GM21447 (cell line): ENCODE results near the gene GAS2L3.
A peak's percentile ranks its signal among the peaks of the same experiment; 100 is the strongest.
"Not testable (repeated sequence)": the region's sequence is repeated elsewhere in the genome, so short reads cannot be mapped to it uniquely, and the experiment has no call there.

Experiments
- ATAC-seq: cut with Tn5 transposase; IDR thresholded peaks from one replicate; pipeline ENCODE4 v1.9.1; 2021; ENCODE audit not compliant: unreplicated experiment

GAS2L3 gene

DNA sequence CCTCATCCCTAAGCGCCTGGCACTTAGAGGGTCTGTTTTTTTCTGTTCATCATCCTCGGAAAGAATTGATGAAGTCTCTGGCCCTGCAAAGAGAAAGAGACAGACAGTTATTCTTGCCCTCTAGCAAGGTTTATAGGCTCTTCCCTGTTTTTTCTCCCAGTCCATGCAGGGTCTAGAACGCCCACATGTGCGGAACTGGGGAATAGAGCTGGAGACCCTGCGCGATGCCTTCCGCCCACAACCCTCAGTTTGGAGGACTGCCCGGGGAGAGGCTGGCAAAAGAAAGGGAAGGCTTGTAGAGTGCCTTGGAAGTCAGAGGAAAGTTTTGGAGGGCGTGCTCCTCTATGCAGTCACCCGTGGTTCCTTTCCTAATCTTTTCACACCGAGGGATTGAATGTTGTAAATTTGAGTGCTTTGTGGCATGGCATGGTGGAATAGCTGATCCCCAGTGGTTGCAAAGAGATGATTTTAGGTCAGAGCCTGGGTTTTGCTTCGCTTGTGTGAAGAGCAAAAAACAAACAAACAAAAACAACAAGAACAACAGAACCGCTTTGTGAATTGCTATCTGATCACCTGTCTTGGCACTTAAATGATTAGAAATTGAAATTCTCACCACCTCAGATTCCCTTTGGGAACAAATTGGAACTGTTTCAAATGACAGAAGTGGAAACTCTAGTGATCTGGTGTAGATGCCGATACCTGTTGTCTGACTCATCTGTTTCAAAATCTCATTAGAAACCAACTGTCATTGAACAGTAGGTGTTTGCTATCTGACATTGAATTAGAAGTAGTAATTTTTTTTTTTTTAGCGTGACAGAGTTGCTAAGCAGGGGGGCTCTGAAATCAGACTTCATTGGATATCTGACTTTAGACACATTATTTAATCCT, 947 bp downstream of the GAS2L3 start:
- peak; percentile 4 for ATAC-seq

DNA sequence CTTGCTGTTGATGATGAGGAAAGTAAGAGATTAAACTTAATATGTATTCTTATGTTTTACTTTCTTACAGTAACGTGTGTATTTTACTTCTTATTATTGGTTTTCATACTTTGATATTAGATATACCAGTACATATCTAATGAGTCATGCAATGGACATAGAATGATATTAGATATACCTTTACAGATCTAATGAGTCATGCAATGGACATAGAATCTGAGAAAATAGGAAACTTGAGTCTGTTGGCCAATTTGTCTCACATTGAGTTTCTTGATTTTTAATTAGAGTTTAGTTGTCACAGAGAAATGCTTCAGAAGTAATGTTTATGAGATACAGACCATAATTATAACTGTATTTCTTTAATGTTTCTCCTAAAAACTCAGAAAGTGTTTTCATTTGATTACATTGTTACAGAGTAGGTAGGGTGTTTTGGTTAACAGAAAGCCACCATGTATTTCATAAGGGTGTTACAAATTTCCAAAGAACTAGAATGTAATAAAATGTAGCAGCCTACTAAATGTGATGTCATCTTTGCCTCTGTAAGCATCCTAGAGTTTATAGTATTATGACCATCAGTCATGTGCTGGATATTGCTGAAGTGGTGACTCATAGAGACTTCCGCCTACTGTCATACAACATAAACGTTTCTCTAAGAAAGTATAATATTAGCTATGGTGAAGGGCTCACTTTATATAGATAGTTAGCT, 3.0 kb downstream of the GAS2L3 start:
- no peak for ATAC-seq

DNA sequence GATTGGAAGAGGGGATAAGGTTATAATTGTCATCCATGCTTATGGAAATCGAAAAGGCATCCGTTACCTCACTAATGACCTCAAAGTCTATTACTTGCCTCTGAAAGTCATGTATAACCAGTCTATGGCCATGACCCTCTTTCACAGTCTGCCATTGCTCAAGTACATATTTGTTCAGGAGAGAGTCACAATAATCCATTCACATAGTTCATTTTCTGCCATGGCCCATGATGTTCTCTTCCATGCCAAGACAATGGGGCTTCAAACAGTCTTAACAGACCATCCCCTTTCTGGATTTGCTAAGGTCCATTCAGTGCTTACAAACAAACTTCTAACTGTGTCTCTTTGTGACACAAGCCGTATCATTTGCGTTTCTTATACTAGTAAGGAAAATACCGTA, 5.4 kb downstream of the GAS2L3 start:
- no peak for ATAC-seq

DNA sequence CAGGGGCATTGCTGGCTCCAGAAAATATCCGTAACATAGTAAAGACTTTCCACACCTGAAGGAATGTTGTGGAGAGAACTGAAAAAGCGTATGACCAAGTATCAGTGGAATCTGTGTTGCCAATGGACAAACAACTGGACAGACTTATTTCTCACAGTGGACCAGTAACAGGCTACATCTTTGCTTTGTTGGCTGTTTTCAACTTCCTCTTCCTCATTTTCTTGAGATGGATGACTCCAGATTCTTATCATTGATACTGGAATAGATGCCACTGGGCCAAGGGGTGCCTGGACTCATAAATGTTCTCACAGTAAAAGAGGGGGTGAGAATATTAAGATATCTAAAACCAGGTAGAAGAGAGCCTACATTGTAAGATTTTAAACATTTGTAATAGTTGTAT, 6.4 kb downstream of the GAS2L3 start:
- no peak for ATAC-seq

DNA sequence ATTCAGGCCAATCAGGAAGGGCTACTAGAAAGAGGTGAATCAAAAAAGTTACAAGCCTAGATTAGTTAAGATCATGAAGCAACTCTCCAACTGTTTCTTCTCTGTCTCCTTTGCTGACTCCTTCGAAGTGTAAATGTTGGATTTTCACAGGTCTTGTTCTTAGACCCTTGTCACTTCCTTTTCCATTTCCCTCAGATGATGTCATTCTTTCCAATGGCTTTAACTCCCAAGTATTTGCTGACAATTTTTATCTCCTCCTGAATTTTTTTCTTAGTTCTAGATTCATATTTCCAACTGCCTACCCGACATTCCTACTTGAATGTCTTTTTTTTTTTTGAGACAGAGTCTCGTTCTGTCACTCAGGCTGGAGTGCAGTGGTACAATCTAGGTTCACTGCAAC, 10.8 kb downstream of the GAS2L3 start:
- no peak for ATAC-seq

DNA sequence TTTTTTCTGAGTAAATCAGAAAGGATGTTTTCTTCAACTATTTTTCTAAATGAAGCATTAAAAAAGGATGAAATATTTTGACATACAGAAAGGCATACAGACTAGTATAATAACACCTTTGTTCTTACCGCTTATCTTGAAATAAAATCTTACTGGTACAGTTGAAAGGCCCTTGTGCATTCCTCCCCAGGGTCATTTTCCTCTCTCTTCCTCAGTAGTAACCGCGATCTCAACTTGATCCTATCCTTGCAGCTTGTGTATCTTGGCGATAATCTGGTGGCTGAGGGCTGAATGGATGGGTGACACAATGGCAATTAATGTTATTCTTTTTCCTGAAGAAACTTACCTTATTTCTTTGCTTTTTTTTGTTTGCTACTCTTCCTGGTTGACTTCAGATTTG, 18.5 kb downstream of the GAS2L3 start:
- no peak for ATAC-seq

DNA sequence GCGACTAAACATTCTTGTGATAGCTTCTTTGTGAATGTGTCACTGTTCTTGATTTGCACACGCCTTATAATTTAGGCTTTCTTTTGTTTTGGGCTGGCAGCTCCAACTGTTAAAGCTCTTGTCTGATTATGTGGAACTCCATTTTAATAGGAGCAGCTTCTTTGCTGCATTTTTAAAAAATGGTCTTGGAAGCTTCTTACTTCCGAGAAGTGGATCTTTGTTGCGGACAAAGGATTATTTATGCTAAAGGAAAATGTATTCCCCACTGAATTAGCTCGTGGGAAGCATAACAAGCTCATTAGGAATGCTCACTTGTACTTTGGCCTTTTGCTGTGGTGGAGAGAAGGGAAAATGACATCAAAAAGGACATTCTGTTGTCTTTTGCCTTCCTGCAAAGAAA, 20.0 kb downstream of the GAS2L3 start:
- no peak for ATAC-seq

DNA sequence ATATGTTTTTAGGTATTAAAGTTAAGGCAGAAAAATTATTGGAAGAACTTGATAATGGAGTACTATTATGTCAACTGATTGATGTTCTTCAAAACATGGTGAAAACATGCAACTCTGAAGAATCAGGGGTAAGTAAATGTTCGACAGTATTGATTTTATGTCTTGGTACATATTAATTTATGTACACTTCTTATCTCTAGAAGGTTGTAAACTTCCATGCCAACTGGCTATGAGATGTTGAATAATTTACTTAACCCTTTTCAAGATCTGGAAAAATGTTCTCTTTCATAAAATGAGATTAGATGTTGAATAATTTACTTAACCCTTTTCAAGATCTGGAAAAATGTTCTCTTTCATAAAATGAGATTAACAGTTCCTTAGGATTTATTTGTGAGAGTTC, 28.1 kb downstream of the GAS2L3 start:
- no peak for ATAC-seq

DNA sequence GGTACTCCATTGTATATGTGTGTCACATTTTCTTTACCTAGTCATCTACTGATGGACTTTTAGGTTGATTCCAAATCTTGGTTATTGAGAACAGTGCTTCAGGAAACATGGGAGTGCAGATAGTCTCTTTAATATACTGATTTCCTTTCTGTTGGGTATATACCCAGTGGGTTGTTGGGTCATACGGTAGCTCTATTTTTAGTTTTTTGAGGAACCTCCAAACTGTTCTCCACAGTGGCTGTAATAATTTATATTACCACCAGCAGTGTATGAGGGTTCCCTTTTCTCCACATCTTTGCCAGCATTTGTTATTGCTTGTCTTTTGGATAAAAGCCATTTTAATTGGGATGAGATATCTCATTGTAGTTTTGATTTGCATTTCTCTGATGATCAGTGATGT, 29.5 kb downstream of the GAS2L3 start:
- ATAC-seq: not testable (repeated sequence)

DNA sequence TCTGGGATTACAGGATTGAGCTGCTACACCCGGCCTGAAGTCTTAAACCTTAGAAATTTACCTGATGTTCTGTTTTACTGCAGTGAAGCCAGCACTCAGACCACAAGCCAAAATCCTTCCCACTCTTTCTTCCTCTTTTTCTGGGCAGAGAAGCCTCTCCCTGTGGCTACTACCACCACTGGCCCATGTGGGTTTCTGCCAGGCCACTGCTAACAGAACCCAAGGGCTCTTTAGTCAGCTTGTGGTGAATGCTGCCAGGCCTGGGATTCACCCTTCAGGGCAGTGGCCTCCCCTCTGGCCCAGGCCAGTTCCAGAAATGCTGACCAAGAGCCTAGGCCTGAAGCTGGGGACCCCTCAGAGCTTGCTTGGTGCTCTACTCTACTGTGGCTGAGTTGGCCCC, 35.3 kb downstream of the GAS2L3 start:
- ATAC-seq: no peak

DNA sequence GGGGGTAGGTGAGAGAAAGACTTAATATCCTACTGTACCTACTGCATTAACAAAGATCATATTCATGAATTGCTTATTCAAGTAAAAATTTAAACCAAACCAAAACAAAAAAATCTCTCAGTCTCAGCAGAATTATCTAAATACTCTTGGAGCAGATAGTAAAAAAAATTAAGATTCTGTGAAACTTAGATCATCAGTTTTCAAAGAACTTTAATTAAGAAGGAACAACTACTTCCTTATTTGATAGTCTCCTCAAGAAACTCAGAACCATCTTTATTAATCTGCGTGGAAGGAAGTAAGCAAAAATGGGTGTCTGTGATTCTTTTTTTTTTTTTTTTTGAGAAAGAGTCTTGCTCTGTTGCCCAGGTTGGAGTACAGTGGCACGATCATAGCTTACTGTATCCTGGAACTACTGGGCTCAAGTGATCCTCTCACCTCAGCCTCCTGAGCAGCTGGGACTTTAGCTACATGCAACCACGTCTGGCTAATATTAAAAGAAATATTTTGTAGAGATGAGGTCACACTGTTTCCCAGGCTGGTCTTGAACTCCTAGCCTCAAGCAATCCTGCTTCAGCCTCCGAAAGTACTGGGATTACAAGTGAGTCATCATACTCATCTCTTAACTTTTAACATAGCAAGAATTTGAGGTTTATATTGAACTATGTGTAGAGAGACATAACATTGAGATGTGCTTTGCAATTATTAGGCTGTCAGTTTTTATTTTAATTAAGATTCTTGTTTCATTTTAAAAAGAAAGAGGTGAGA, 37.4 kb downstream of the GAS2L3 start:
- ATAC-seq: no peak

DNA sequence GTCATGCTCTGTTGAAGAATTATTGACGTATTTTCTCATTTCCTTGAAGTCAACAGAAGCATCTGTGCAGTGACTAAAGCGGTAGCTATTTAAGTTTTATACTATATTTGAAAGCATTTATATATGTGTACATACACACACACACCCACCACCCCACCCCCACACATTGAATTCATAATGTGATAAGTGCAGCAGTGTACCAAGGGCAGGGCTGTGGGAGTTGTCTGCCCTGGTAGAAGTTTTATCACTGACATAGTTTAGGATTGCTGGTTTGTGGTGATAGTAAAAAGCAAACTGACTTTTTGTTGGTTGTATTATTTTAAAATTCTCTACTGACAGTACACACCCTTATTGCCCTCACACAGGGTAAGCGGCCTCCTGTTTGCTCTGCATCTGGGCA, 39.1 kb downstream of the GAS2L3 start:
- no peak for ATAC-seq

DNA sequence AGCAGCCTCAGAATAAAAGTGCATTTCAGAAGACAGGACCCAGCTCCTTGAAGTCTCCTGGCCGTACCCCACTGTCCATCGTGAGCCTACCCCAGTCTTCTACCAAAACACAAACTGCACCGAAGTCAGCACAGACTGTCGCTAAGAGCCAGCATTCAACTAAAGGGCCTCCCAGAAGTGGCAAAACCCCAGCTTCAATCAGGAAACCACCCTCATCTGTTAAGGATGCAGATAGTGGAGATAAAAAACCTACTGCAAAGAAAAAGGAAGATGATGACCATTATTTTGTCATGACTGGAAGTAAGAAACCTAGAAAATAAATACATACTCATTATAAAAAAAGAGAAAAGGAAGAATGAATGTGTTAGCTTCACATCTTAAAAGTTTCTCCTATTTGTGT, 51.1 kb downstream of the GAS2L3 start:
- ATAC-seq: no peak

DNA sequence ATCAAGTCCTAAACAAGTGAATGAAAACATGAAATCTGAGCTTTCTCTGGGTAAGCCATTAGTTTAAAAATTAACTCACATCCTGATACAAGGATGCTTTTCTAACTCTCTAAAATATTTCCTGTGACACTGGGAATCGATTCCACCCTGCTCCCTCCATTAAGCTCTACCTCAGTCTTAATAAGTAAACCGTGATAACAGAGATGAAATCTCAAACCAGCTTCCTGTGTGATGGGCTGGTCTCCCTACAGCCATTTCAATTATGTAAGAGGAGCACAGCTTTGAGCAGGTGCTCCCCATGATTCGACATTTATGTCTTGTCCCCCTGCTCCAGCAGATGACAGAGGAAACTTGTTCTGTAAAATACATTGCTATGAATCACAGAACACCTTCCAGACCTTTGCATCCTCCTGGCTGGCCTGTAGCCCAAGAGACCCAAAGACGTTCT, 59.0 kb downstream of the GAS2L3 start:
- ATAC-seq: no peak

DNA sequence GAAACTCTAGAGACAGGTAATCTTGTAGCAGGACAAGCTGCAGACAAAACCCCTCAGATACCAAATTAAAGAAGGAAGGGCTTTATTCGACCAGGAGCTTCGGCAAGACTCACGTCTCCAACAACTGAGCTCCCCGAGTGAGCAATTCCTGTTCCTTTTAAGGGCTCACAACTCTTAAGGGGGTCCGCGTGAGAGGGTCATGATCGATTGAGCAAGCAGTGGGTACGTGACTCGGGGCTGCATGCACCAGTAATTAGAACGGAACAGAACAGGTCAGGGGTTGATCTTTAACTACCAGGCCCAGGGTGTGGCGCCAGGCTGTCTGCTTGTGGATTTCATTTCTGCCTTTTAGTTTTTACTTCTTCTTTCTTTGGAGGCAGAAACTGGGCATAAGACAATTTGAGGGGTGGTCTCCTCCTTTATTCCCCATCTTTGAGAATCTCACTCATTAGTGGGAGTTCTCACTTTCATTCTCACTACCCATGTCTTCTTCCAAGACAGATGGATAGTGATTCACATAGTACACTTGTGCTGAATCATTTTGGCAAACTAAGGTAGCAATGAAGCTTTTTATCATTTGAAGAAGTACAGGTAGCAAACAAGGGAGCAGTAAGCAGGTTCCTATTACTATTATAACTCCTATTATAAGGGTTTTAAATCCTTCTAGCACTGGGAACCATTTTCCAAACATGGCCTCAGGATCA, 59.8 kb downstream of the GAS2L3 start:
- ATAC-seq: not testable (repeated sequence)

DNA sequence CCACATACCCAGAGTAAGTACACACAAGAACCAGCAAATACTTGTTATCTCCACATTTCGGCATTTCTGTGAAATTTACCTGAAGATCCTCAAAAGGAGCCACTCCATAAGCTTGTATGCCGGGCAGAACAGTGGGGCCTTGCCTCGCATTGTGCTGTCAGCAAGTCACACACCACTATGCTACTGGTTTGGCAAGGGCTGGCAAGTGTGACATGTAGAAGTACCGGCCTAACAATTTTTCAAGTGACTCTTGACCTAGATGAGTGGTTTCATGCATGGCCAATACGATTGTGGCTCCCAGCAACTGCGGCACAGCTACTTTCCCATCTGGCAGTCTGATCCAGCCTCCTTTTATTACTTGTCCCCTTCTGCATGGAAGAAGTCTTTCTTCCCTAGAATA, 69.8 kb downstream of the GAS2L3 start:
- no peak for ATAC-seq

DNA sequence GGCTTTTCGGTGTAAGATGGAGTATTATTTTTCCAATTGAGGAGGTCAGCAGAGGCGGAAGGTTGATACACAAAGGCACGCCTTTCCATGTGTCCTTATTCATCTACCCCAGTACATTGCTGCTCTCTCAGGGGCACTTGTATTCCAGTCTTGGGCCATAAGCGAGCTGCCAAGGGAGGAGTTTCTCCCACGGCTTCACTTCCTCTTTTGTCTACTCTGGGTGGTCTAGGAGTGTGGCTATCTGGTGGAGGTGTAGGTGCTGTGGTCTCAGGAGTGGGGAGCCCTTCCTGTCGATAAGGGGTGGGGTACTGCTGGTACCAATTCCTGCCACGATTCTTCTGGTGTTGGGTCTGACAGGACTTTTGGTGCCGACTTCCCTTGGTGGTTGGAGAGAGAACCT, 73.4 kb downstream of the GAS2L3 start:
- no peak for ATAC-seq

DNA sequence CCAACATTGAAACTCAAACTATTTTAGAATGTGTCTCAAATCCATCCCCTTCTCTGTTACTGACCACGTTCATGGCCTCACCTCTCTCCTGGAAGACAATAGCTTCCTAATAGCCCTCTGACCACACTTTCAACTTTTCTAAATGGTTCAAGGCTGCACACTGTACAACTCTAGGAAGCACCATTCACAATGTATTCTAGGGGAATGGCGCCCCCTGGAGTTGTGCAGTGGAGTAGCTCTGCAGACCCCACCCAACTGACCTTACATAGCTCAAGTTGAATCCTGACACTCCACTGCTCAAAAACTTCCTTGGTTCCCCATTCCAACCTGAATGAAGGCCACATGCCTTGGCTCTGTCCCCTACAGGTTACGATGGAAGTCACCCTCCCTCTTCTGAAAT, 77.6 kb downstream of the GAS2L3 start:
- ATAC-seq: no peak

DNA sequence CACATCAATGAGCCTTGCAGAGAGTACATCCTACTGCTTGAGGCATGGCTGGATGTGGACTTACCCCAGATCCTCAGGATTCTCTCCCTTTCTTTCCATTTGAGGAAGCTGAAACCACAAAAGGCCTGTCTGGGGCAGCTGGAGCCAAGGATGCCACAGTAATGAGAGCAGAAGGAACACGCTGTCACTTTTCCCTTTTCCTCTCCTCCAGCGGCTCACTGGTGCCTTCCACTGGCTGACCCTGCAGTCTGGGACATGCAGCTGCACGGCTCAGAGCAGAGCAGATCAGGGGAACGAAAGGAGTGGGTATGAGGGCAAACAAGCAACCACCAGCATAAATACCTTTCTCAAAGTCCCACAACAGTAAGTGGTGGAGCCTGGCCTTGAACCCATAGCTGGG, 78.2 kb downstream of the GAS2L3 start:
- ATAC-seq: no peak

DNA sequence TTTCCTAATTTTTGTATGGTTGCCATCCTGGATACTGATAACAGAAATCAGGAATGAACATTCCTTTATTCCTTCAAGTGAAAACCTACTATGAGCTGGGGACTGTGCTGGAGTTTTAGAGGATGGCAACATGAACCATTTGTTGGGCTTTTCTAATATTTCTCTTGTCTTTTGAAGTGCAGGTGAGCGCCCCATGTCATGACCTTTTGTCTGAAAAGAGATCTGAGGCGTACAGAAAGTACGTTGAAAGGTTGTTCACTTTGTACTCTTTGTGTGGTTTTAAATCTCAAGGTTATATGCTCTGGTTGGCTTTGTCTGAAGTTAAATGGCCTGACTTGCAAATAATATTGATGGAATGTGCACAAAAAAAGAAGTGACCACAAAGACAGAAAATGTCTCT, 79.0 kb downstream of the GAS2L3 start:
- ATAC-seq: no peak

DNA sequence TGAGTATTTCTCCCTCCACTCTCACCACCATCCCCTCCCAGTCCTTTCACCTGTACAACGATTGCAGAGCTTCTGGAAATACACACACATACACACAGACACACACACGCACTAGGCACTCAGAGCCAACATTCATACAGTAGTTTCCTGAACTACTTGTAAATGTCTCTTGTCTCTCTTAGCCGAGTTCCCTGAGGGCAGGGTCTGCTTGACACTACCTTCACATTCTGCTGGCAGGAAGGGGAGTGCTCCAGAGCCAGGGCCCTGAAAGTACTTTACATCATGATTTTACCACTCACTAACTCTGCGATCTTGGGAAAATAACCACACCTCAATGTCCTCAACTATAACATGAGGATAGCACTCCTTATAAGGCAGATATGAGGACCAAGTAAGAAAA, 82.7 kb downstream of the GAS2L3 start:
- no peak for ATAC-seq
